BLaER1 (cell line): ENCODE results near the gene UPP2.

Experiments used
- H3K27ac ChIP-seq: shearing (Covaris generic); formaldehyde crosslinking; 2 replicates; pipeline ENCODE4 v1.8.1; 2022
- H3K27me3 ChIP-seq: shearing (Covaris generic); formaldehyde crosslinking; 2 replicates; pipeline ENCODE4 v1.8.1; 2022
- H3K36me3 ChIP-seq: shearing (Covaris generic); formaldehyde crosslinking; 2 replicates; pipeline ENCODE4 v1.8.1; 2022
- H3K4me1 ChIP-seq: shearing (Covaris generic); formaldehyde crosslinking; 2 replicates; pipeline ENCODE4 v1.8.1; 2022
- H3K4me2 ChIP-seq: shearing (Covaris generic); formaldehyde crosslinking; 2 replicates; pipeline ENCODE4 v1.8.1; 2022
- H3K4me3 ChIP-seq: shearing (Covaris generic); formaldehyde crosslinking; 2 replicates; pipeline ENCODE4 v1.8.1; 2022
- H3K9ac ChIP-seq: shearing (Covaris generic); formaldehyde crosslinking; 2 replicates; pipeline ENCODE4 v1.8.1; 2022
- H3K9me3 ChIP-seq: shearing (Covaris generic); formaldehyde crosslinking; 2 replicates; pipeline ENCODE4 v1.8.1; 2022
- H4K20me1 ChIP-seq: shearing (Covaris generic); formaldehyde crosslinking; 2 replicates; pipeline ENCODE4 v1.8.1; 2022
- Cebpa-rat ChIP-seq: shearing (Covaris generic); IDR thresholded peaks from 2 replicates; pipeline ENCODE4 v1.8.1; 2022

UPP2 gene

GRCh38 chr2:158088093-158088492 is 13.6 kb upstream of the UPP2 start:
- no peaks in the 10 kb centered on the region for H3K36me3 ChIP-seq
- H3K9me3 ChIP-seq: peaks cover 17% of the 10 kb centered on the region
- H3K27me3 ChIP-seq: no peaks in the 10 kb centered on the region
- H3K9ac ChIP-seq: no peak overlapping the region
- H3K4me2 ChIP-seq: no peak overlapping the region
- no peaks in the 10 kb centered on the region for H3K4me1 ChIP-seq
- H3K27ac ChIP-seq: no peak overlapping the region
- no peak overlapping the region for H3K4me3 ChIP-seq
- H4K20me1 ChIP-seq: no peaks in the 10 kb centered on the region
- TF ChIP-seq Cebpa-rat: no peak

GRCh38 chr2:158089322-158089721 is 12.4 kb upstream of the UPP2 start:
- peaks cover 17% of the 10 kb centered on the region for H3K9me3 ChIP-seq
- H3K27me3 ChIP-seq: no peaks in the 10 kb centered on the region
- no peak for TF ChIP-seq Cebpa-rat
- no peak overlapping the region for H3K27ac ChIP-seq
- no peak overlapping the region for H3K4me3 ChIP-seq
- no peak overlapping the region for H3K9ac ChIP-seq
- H3K36me3 ChIP-seq: no peaks in the 10 kb centered on the region
- H4K20me1 ChIP-seq: no peaks in the 10 kb centered on the region
- no peaks in the 10 kb centered on the region for H3K4me1 ChIP-seq
- no peak overlapping the region for H3K4me2 ChIP-seq

DNA sequence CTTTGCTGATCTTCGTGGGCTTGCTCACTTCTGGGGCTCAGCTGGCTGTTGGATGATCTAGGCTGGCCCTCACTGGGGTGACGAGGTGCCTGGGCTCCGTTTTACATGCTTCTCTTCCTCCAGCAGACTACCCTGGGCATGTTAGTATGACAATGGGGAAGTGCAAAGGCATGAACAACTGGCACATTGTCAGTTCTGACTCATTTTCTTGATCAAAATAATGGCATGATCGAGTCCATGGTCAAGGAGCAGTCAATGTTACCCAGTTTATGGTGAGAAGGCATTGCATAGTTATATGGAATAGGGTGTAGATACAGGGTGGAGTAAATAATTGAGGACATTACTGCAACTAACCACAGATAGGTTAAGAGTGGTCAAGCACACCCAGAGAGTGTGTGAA is 10.0 kb upstream of the UPP2 start:
- no peak overlapping the region for H3K4me2 ChIP-seq
- H3K4me3 ChIP-seq: no peak overlapping the region
- H3K27me3 ChIP-seq: no peaks in the 10 kb centered on the region

DNA sequence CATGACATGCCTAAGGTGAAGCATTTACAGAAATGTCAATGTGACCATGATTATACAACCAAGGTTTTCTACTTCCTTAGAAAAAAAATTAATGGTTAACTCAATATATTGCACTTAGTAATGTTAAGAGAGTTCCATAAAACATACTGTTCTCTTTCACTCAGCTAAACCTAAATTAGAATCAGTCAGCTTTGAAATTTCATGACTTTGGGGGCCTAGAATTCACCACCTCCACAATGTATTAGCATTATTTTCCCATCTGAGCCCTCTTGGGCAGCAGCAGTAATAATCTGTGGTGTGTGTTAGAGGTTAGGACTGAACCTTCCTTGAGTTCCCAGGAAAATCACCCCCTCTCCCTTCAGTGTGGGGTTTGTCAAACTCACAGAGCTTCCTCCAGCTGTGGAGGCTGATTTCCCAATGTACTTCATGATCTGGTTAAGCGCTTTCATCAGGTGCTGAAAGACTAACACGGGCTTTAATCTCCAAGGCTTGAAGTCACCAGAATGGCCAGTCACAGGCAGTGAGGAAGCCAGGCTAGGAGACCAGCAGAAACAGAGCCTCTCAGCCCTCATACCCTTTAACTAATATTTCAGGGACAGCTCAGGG is 7.1 kb upstream of the UPP2 start:
- Histone ChIP-seq H4K20me1 (no peaks in the 10 kb centered on the region), H3K4me3 (no peak overlapping the region), H3K4me2 (no peak overlapping the region), H3K36me3 (no peaks in the 10 kb centered on the region), H3K9me3 (no peaks in the 10 kb centered on the region), H3K4me1 (no peaks in the 10 kb centered on the region), H3K9ac (no peak overlapping the region), H3K27ac (no peak overlapping the region), H3K27me3 (no peaks in the 10 kb centered on the region)
- no peak for TF ChIP-seq Cebpa-rat

More for the DNA sequence above, 10.0 kb upstream of the UPP2 start:
- Histone ChIP-seq H4K20me1 (no peaks in the 10 kb centered on the region), H3K9ac (no peak overlapping the region), H3K27ac (no peak overlapping the region), H3K36me3 (no peaks in the 10 kb centered on the region), H3K4me1 (no peaks in the 10 kb centered on the region), H3K9me3 (peaks cover 17% of the 10 kb centered on the region)
- TF ChIP-seq Cebpa-rat: no peak

DNA sequence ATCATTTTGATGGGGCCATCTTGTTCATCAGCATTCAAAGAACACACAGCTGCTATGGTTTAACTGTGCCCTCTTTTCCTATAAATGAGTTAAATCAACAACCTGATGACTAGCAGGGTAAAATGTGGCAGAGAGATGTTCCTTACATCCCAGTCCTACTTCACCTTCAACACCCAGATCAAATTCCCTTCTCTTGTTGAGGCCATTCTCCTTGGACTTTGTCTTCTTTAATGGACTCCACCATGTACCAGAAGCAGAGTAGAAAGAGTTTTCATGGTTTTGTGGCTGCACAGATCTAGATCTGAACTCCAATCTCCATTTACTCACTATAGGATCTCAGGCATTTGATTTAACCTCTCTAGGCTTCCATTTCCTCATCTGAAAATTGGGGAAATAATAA is 6.4 kb upstream of the UPP2 start:
- H3K9ac ChIP-seq: no peak overlapping the region
- H3K27ac ChIP-seq: no peak overlapping the region
- H3K4me1 ChIP-seq: no peaks in the 10 kb centered on the region
- H3K9me3 ChIP-seq: no peaks in the 10 kb centered on the region
- no peak overlapping the region for H3K4me2 ChIP-seq
- TF ChIP-seq Cebpa-rat: no peak
- no peaks in the 10 kb centered on the region for H4K20me1 ChIP-seq
- H3K27me3 ChIP-seq: no peaks in the 10 kb centered on the region
- no peak overlapping the region for H3K4me3 ChIP-seq
- H3K36me3 ChIP-seq: no peaks in the 10 kb centered on the region

DNA sequence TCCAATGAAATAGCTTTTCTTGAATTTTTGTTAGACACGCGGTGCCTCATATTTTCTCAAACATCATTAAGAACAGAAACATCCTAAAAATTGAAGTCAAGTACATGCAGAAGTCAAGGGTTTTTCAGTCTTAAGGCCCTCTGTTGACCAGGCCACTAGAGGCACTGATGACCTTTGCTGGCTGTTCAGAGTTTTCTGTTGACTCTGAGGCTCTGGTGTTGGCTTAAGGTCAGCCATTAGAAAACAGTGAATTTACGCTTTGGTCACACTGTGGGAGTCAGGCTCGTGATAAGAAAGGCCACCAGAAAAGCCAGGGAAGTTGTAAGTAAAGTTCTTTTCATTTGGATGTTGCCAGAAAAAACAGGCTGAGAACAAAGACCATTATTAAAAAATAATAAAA is 5.8 kb upstream of the UPP2 start:
- Histone ChIP-seq H3K4me2 (no peak overlapping the region), H3K36me3 (no peaks in the 10 kb centered on the region), H4K20me1 (no peaks in the 10 kb centered on the region), H3K27me3 (no peaks in the 10 kb centered on the region), H3K4me3 (no peak overlapping the region), H3K27ac (no peak overlapping the region), H3K4me1 (no peaks in the 10 kb centered on the region), H3K9ac (no peak overlapping the region), H3K9me3 (no peaks in the 10 kb centered on the region)
- no peak for TF ChIP-seq Cebpa-rat

DNA sequence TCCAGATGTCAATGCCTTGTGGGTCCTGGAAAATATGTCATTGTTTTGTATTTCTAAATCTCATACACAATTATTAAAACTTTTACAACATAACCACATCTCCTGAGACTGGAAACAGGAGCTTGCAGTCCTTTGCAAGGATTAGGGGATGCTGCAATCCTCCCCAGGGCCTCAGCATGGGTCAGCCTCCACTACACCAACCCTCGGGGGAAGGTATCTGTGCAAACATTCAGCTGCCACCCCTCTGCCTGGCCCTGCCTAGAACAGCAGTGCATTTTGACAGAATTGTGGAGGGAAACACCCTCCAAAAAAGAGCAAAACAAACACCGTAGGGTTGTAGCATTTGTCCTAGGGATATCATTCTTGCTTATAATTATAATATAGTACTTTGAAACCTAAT is 4.2 kb upstream of the UPP2 start:
- Histone ChIP-seq H3K4me2 (no peak overlapping the region), H3K4me1 (no peaks in the 10 kb centered on the region), H3K27me3 (no peaks in the 10 kb centered on the region), H3K9ac (no peak overlapping the region), H3K9me3 (no peaks in the 10 kb centered on the region), H3K4me3 (no peak overlapping the region), H3K36me3 (no peaks in the 10 kb centered on the region), H3K27ac (no peak overlapping the region), H4K20me1 (no peaks in the 10 kb centered on the region)
- TF ChIP-seq Cebpa-rat: no peak

DNA sequence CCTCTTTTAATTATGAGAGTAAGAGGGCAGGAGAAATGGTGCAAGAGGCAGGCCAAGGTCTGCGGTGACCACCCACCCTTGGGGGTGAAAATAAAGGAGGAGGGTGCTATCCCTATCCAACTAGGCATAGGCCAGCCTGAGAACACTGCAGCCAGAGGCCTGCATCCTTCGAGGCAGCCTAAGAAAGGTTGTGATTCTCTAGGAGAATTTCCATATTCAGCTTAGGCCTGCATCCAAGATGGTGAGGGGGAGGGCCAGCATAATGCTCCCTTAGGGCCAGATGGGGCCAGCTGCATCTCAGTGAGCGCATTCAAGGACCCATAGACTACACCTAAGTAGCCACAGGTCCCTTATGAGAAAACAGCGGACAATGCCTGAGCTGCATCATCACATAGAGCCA is 3.5 kb upstream of the UPP2 start:
- Histone ChIP-seq H3K36me3 (no peaks in the 10 kb centered on the region), H3K4me3 (no peak overlapping the region), H4K20me1 (no peaks in the 10 kb centered on the region), H3K4me1 (no peaks in the 10 kb centered on the region), H3K4me2 (no peak overlapping the region), H3K9ac (no peak overlapping the region), H3K27me3 (no peaks in the 10 kb centered on the region), H3K27ac (no peak overlapping the region), H3K9me3 (no peaks in the 10 kb centered on the region)
- TF ChIP-seq Cebpa-rat: no peak

DNA sequence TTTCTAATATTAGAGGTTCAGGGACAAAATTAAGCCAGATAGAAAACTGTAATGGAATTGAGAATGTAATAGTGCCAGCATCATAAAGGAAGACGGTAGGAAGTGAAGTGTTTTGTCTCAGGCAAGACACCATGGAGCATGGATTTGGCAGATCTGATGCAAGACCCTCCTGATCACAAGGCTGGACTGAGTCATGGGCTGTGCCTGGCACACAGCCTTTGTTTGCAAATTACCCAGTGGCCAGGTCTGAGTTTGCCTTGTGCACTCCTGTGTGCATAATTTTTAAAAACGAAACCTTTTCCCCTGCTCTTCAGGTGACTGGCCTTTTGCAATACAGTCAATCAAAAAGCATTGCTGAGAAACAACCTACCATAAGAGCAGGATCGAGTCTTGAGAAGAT is 2.0 kb upstream of the UPP2 start:
- H3K27ac ChIP-seq: no peak overlapping the region
- H4K20me1 ChIP-seq: no peaks in the 10 kb centered on the region
- H3K4me3 ChIP-seq: no peak overlapping the region
- H3K27me3 ChIP-seq: no peaks in the 10 kb centered on the region
- no peaks in the 10 kb centered on the region for H3K36me3 ChIP-seq
- no peak for TF ChIP-seq Cebpa-rat
- no peaks in the 10 kb centered on the region for H3K9me3 ChIP-seq
- H3K4me1 ChIP-seq: no peaks in the 10 kb centered on the region
- no peak overlapping the region for H3K4me2 ChIP-seq
- no peak overlapping the region for H3K9ac ChIP-seq

GRCh38 chr2:158100411-158100810 is 1.3 kb upstream of the UPP2 start:
- no peaks in the 10 kb centered on the region for H3K4me1 ChIP-seq
- no peak overlapping the region for H3K9ac ChIP-seq
- H3K9me3 ChIP-seq: no peaks in the 10 kb centered on the region
- no peak overlapping the region for H3K27ac ChIP-seq
- TF ChIP-seq Cebpa-rat: no peak
- no peak overlapping the region for H3K4me2 ChIP-seq
- no peaks in the 10 kb centered on the region for H3K27me3 ChIP-seq
- H3K4me3 ChIP-seq: no peak overlapping the region
- H3K36me3 ChIP-seq: no peaks in the 10 kb centered on the region
- H4K20me1 ChIP-seq: no peaks in the 10 kb centered on the region

GRCh38 chr2:158102446-158102845 is 770 bp downstream of the UPP2 start:
- Histone ChIP-seq H3K9me3 (no peaks in the 10 kb centered on the region), H3K27ac (no peak overlapping the region), H3K27me3 (no peaks in the 10 kb centered on the region), H4K20me1 (no peaks in the 10 kb centered on the region), H3K36me3 (no peaks in the 10 kb centered on the region), H3K4me1 (no peaks in the 10 kb centered on the region), H3K9ac (no peak overlapping the region), H3K4me2 (no peak overlapping the region), H3K4me3 (no peak overlapping the region)
- TF ChIP-seq Cebpa-rat: no peak
